NCI-H82 (cell line): Measurements from ENCODE around the gene ATP5PD.
"Not testable (repeated sequence)": the region's sequence is repeated elsewhere in the genome, so short reads cannot be mapped to it uniquely, and the experiment has no call there.

Experiments
- DNase-seq: peaks from one replicate; lab custom pipeline; 2025; lab: John Stamatoyannopoulos, UW

Gene ATP5PD

DNA sequence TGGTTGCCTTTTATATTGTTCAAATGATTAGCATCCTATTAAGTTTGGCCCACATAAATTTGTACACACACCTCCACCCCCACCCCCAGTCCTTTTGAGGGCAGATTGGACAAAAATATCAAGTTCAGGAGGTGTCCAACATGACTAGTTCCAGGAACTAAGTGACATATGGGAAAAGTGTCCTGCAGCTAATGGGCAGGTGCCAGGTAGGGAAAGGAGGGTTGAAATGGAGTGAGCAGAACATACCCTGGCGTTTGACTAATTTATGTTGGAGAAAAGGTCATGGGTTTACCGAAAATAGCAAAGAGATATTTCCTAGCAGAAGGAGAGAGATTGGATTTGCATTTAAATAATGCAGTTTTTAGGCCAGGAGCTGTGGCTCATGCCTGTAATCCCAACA, 5.2 kb upstream of the ATP5PD start:
- no peak for DNase-seq

DNA sequence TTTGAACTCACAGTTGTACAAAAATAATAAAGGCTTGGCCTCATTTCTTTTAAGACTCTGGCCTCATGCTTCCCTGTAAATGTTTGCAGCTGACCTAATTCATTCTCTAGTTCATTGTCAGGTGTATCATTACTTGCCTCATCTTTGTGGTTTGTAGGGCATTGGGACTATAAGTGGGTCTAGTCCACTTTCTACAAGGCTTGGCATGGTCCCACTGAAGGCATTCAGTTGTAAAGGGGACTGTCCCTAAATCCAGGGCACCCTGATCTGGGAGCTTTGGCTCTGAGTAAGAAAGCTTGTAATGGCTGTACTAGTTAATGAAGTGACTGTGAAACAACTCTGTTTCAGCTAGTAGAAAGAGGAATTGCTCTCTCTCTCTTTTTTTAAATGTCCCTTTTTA, 2.9 kb upstream of the ATP5PD start:
- DNase-seq, result no peak

DNA sequence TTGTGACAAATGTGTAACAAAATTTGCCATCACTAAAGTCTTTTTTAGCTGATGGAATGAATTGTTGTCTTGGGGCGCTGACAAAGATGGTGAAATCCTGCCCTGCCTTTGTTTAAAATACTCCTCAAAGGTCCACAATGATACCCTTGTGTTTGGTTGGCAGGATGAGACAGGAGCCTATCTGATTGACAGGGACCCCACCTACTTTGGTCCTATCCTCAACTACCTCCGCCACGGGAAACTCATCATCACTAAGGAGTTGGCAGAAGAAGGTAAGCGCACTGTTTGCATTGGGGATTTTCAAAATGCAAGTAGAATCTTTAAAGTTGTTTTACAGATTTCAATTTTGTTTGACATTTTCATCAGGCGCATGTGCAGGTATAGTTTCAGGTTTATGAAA, 2.3 kb upstream of the ATP5PD start:
- no peak for DNase-seq

DNA sequence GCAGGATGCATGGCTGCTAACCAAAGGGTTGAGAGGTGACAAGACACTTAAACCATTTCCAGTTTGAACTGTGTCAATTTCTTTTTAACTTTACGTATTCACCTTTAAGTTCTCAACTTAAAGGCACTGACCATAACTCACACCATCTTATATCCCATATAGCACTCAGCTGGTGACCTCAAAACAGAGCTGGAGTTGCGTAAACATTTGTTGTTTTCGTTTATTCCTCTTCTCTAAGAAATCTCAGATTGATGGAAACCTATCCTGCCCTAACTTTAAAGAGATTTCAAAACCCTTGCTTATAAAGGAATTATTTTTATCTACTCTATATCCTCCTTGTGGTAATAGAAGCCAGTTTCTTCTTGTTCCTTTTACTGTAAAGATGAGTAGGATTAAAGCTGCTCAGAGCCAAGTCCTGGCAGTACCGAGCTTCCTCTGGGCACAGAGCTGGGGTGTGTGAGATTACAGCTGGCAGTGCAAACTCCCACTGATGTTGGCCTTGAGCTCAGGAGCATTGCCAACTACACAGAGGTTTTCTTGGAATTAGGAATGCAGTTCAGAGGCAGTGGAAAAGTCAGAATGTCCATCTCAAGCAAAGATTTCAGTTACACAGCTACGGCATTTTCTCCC, 1.6 kb upstream of the ATP5PD start:
- no peak for DNase-seq

DNA sequence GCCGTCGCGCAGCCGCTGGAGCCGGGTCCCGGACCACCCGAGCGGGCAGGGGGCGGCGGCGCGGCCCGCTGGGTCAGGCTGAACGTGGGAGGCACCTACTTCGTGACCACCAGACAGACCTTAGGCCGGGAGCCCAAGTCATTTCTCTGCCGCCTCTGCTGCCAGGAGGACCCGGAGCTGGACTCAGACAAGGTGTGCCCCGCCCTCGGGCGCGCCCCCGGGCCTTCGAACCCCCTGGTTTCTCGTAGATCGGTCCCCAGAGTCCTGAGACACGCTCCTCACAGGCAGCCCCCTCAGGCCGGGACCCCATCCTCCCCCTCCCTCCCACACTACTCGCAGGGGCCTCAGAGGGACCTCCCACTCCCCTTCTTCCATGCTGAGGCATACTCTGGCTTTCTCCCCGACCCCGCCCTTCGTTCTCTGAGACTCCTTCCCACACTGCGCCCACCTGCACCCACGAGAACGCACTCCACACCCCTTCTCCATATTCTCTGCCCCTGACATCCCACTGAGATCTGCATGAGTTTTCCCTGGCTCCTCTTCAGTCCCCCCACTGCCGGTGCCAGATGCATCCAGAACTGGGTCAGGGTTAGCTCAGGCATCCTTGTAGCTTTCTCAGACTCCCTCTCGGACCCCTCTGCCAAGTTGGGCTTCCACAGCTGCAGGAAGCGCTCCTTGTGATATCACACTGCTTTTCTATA, 779 bp upstream of the ATP5PD start:
- DNase-seq, result peak; percentile 56

DNA sequence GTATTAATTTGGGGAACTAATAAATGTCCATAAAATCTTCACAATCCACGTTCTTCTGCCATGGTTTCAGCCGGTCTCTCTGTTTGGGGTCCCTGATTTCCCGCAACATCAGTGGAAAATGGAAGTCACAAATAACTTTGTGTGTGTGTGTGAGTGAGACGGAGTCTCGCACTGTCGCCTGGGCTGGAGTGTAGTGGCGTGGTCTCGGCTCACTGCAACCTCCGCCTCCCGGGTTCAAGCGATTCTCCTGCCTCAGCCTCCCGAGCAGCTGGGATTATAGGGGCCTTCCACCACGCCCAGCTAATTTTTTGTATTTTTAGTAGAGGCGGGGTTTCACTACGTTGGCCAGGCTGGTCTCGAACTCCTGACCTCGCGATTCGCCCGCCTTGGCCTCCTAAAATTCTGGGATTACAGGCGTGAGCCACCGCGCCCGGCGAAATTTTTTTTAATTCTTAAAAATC, 793 bp downstream of the ATP5PD start:
- DNase-seq, result not testable (repeated sequence)

DNA sequence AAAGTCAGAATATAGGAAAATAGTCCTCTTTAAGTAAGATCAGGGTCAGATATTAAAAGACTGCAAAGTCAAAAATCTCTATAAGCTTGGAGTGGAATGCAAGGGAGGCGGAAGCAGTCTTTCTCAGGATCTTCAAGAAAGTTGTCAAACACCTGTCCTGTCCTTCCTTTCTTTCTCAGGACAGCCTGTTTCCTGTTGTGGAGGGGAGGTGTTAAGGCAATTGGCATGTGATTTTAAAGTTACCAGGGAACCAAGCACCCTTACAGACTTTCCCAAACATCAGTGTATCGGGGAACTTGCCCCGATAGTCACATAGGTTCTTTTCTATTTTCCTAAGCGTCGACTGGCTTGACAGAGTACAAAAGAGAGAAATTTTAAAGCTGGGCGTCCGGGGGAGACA, 2.1 kb downstream of the ATP5PD start:
- no peak for DNase-seq

DNA sequence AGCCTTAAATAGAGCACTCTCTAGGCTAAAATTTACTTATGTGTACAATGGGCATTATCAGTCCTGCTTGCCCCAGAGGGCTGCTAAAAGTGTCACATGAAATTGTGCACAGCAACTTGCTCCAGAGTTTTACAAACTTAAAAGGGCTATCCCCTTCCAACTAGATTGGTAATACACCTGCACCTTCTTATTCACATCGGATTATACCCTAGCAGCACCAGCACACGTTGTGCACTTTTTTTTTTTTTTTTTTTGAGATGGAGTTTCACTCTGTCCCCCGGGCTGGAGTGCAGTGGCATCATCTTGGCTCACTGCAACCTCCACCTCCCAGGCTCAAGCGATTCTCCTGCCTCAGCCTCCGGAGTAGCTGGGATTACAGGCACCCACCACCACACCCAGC, 3.0 kb downstream of the ATP5PD start:
- not testable (repeated sequence) for DNase-seq

DNA sequence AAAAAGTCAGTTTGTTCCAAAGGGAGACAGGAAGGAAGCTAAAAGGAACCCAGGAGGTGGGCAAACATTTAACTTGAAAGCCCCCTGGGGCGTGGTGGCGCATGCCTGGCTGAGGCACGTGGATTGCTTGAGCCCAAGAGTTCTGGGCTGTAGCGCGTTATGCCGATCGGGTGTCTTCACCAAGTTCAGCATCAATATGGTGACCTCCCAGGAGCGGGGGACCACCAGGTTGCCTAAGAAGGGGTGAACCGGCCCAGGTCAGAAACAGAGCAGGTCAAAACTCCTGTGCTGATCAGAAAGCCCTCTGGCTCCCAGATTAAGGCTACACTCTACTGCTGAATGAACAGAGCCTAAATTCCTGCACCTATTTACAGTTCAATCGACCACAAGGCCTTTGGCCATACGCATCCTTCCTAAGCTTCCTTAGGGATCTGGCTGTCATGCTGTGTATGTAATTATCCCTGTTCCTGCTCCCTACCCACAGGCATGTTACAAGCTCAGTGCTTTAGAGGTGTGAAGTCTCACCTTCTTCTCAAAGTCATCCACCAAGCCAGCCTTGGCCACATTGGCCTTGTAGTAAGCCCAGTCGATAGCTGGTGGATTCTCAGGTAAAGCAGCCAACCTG, 5.0 kb downstream of the ATP5PD start:
- DNase-seq, result no peak

DNA sequence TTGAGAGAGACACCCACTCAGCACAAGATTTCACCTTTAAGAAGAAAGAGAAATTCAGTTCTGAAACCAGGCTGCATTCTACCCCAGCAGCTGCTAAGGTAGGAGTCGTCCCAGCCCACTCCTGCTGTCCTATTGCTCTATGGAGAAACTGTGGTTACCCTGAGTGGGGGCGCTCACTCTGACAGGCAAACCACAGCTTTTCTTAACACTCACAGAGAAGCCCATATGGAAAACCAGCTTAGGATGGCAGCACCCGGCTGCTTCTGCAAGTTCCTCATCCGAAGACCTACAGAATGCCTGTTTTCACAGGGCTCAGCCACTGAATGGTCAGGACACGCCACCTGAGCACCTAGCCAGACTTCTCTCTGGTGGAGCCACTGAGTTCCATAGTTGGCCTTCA, 7.5 kb downstream of the ATP5PD start:
- DNase-seq, result no peak

DNA sequence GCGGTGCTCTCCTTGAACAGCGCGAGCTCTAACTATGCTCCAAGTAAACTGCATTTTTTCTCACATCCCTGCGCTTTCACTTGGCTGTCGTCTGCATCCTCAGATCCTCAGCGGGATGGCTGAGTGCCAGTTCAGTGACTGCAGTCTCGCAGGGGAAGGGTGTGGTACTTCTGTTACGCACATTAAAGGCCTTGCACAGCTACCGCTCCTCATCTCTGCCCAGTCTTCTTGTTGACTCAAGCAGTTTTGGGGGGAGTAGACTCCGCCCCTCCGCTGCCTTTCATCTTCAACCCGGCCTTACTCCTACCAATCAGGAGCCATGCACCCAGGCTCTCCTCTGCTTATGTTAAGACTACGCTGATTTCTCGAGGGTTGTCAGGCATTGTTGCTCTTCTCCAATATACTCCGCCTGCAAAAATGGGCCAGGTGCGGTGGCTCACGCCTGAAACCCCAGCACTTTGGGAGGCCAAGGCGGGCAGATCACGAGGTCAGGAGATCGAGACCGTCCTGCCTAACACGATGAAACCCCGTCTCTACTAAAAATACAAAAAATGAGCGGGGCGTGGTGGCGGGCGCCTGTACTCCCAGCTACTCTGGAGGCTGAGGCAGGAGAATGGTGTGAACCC, 10.0 kb downstream of the ATP5PD start:
- peak; percentile 31 for DNase-seq

DNA sequence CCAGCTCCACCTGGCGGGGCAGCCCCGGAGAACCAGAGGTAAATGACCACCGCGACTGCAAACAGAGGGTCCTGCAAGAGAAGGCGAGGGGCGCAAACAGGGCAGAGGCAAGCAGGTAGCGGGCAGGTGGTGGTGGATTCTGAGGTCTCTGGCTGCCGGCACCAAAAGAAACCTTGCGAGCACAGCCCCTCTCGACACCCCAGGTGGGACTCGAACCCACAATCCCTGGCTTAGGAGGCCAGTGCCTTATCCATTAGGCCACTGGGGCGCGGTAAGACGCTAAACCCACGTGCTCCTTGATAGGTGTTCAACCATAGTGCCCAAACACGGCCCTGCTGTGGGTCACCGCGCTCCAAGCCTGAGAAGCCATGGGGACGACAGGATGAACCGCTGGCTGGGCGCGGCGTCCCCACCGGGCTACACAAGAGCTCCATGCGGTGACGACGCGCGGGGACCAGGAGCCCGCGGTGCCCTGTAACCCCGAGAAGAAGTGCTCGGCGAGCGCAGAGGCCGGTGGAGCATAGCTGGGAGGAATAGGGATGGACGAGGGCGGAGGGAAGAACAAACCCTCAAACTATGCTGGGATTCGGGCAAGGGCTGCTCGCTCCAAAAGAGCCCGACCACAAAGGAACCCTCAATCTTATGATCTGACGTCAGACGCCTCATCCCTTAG, 12.4 kb downstream of the ATP5PD start:
- DNase-seq, result peak; percentile 98

DNA sequence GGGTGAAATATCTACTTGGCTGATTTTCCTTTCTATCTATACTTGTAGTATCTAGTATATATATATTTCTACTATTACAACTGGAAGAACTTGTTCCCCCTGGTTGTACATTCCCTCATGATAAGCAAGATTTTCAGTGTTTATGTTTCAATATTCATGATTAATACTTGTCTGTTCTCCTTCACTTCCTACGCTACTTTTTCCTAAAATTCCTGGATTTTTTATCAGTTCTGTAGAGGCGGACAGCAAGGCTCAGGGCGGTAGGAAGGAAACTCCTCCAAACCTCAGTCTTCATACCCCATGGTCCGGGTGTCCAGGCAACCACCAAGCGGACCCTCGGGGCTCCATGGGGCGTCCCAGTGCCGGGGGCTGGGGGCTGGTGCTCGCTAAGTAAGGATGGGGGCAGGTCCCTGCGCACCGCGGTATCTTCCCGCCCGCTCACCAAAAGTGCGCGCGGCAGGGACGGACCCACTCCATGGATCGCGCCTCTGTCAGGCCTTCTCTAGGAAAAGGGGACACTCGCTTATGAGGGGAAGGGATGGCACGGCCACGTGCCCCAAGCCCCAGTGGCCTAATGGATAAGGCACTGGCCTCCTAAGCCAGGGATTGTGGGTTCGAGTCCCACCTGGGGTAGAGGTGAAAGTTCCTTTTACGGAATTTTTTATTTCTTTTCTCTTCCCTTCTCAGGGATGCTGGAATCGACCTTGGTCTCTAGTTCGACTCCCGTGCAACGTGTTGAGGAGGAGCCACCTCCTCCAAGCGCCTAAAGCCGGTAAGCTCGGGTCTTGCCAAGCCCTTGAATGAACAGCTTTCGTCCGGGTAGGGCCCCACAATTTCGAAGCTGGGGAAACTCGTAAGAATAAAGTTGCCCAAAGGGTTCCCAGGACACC, 13.2 kb downstream of the ATP5PD start:
- DNase-seq, result peak; percentile 98

DNA sequence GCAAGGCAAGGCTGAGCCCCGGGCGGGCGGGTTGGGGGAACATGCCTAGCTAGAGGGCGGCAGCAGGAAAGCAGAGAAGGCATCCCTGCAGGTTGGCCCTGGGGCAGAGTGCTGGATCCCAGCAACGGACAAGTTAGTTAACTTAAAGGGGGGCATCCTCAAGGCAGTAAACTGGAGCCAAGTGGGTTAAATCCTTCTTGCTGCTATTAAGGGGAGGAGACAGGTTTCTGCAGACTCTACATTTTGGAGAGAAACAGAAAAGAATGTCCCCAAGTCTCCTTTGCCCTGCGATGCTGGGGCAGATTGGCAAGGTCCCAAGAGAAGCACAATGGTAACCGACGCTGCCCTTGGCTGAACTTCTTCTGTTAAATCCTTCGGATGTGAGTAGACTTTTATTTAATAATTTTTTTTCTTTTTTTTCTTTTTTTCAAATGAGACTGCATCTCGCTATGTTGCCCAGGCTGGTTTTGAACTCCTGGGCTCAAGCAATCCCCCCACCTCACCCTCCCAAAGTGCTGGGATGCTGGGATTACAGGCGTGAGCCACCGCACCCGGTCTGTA, 14.0 kb downstream of the ATP5PD start:
- peak; percentile 57 for DNase-seq

DNA sequence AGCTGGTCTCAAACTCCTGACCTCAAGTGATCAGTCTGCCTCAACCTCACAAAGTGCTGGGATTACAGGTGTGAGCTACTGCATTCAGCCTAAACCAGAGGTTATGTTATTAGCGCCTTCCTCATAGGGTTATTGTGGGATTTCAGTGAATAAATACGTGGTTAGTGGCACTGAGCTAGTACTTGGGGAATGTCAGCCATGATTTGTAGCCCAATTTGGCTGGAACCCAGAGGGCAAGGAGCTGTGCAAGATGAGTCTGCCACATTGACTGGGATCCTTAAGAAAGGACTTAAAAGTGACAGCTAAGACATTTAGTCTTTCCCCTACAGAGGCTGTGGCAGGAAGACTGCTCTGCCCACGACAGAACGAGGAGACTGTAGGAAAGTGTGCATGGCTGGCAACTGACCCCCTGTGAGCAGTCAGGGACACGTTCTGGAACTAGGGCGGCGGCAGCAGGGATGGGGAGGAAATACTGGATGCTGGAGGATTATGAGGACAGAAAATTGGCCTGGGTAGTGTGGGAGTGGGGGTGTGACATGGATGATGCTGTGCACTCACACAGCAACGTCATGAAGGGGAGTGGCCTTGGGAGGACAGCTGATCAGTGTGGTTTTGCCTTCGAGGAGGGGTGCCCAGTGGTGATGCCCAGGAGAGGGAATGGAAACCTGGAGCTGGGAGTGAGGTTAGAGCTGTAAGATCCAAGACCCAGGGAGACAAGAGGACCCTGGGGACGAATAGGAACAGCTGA, 14.6 kb downstream of the ATP5PD start:
- DNase-seq, result peak; percentile 95

DNA sequence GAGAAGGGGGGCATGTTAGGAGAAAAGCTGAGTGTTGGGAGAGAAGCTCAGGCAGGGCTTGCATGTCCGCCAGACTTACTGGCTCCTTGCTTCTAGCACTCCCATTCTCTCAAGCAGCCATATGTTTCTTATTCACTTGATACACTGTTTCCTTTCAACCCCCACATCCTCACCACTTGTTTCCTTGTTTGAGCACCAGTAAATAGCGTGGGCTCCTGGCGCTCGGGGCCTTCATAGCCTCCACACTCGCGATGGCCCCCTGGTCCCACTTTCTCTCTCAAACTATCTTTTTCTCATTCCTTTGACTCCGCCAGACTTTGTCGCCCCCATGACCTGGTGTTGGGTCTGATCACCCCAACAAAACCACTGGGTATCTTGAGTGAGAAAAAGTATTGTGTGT, 16.6 kb downstream of the ATP5PD start:
- DNase-seq, result no peak

DNA sequence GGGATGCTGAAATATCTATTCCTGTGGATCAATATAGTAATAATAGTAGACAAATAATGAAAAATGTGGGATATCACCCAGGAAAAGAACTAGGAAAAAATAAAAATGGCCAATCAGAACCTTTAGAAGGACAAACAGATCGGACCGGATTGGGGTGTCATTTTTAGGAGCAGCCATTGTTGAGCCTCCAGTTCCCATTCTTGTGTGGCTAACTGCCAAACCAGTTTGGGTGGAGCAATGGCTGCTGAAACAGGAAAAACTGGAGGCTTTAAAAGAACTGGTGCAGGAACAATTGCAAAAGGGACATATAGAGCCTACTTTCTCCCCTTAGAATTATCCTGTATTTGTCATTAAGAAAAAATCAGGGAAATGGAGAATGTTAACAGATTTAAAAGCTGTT, 20.1 kb downstream of the ATP5PD start:
- DNase-seq, result not testable (repeated sequence)

DNA sequence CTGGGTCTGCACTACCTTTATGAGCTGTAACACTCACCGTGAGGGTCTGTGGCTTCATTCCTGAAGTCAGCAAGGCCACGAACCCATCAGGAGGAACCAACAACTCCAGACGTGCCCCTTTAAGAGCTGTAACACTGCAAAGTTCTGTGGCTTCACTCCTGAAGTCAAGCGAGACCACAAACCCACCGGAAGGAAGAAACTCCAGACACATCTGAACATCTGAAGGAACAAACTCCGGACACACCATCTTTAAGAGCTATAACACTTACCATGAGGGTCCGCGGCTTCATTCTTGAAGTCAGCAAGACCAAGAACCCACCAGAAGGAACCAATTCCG, 21.4 kb downstream of the ATP5PD start:
- DNase-seq, result not testable (repeated sequence)

DNA sequence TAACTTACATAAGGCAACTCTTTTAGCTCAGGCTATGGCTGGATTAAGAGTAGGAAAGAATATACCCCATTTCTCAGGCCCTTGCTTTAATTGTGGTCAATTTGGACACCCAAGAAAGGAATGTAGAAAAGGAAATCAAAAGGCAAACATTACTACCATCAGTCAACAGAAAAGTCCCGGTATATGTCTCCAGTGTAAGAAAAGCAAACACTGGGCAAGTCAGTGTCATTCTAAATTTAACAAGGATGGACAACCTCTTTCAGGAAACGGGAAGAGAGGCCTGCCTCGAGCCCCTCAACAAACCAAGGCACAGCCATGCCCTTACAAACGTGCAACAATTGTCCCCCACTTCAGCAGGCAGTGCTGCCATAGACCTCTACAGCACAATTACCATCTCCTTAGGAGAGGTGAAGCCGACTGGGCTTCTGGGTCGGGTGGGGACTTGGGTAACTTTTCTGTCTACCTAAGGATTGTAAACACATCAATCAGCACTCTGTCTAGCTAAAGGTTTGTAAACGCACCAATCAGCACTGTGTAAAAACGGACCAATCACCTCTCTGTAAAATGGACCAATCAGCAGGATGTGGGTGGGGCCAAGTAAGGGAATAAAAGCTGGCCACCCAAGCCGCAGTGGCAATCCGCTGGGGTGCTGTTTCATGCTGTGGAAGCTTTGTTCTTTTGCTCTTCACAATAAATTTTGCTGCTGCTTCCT, 21.9 kb downstream of the ATP5PD start:
- no peak for DNase-seq
